Body of pancreas (tissue), 4 donors: ENCODE measurements around the gene UBE2L6.

Source experiments
- CTCF ChIP-seq, 7 experiments: fragments of 450-650 bp in 4 of 7; fragments of 200-600 bp in 3 of 7; sonication (generic) in 3 of 7; IDR thresholded peaks; one replicate each; pipeline ENCODE4 v1.5.1; 2016 to 2019; ENCODE audit warnings: antibody characterized with exemption in 7 of 7
- POLR2A ChIP-seq, 3 donors: fragments of 450-650 bp; IDR thresholded peaks; one replicate each; pipeline ENCODE4 v1.6.1; 2016; ENCODE audit warnings: antibody characterized with exemption in 3 of 3, mild to moderate bottlenecking in 2 of 3

GRCh38 chr11:57543593-57543992 lies 23.9 kb downstream of the UBE2L6 start:
- TF ChIP-seq POLR2A (IDR thresholded peaks at IDR 0.05) (no peak), CTCF (IDR thresholded peaks at IDR 0.05) (no peak)
